Epithelial cell of proximal tubule (primary cell): ENCODE measurements around the gene ENTPD6. TPM values are rescaled to one million over a fixed set of nuclear protein-coding genes. Genes with fewer than 3 reads are reported as not detected.

Experiments used
- DNase-seq: peaks from one replicate; pipeline ENCODE4 v3.0.0-alpha.2; 2011; ENCODE audit warnings: low read depth
- H3K4me3 ChIP-seq: 2 replicates; pipeline ENCODE4 v1.5.1; 2011; ENCODE audit warnings: low read depth, mild to moderate bottlenecking, low read length
- total RNA-seq: library from RNA; depleted of rRNA; stranded (reverse); fragments of >200 nt; gene quantifications from 2 replicates; pipeline ENCODE4 v1.2.3, GENCODE V29; 2015
- TF ChIP-seq, protein P1 (sequence below): conservative IDR thresholded peaks from 2 replicates; pipeline ENCODE4 v1.5.1; 2012; ENCODE audit warnings: low read depth, mild to moderate bottlenecking, low read length

The ENTPD6 gene
- total RNA-seq, 1 donor from 2014 or later = 76.5 TPM

DNA sequence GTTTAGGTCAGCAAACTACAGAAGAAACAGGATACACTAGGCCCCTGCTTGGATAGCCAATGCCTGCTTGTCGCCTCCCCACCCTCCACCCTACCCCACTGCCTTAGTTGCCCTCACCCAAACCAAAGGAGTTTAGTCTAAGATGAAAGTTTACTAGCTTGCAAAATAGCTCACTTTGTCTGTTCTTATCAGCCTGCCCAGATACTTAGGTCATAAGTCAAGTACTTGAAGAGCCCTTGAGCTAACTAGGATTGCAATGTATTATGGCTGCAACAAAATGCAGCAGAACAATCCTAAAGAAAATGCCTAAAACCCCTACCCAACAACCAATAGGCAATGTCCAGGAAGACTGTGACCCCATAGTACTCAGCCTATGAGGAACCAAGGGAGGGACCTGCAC, 7.3 kb upstream of the ENTPD6 start:
- no peak for DNase-seq
- H3K4me3 ChIP-seq = no peak overlapping the region
- TF ChIP-seq, protein P1, sequence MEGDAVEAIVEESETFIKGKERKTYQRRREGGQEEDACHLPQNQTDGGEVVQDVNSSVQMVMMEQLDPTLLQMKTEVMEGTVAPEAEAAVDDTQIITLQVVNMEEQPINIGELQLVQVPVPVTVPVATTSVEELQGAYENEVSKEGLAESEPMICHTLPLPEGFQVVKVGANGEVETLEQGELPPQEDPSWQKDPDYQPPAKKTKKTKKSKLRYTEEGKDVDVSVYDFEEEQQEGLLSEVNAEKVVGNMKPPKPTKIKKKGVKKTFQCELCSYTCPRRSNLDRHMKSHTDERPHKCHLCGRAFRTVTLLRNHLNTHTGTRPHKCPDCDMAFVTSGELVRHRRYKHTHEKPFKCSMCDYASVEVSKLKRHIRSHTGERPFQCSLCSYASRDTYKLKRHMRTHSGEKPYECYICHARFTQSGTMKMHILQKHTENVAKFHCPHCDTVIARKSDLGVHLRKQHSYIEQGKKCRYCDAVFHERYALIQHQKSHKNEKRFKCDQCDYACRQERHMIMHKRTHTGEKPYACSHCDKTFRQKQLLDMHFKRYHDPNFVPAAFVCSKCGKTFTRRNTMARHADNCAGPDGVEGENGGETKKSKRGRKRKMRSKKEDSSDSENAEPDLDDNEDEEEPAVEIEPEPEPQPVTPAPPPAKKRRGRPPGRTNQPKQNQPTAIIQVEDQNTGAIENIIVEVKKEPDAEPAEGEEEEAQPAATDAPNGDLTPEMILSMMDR = no peak

DNA sequence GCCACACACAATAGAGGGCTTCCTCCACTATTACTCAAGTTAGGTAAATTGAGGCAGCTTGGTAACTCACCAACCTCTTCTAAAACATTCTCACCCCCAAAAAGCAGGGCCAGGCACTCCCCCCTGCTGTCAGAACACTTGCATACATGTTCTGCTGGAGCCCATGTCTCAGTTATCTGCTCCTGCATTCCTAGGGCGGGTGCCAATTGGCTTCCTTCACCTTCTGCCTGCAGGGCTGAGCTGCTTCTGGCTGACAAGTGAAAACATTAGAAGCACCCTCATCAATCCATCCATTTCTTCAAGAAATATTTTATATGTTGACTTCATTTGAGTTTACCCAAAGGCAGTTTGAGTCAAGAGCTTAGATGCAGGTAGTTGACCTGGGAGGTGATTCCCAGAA, 4.5 kb upstream of the ENTPD6 start:
- no peak overlapping the region for H3K4me3 ChIP-seq
- no peak for DNase-seq
- TF ChIP-seq, protein P1 = no peak

GRCh38 chr20:25191689-25192088, 3.8 kb upstream of the ENTPD6 start:
- TF ChIP-seq, protein P1 = no peak
- DNase-seq = no peak
- H3K4me3 ChIP-seq = no peak overlapping the region

DNA sequence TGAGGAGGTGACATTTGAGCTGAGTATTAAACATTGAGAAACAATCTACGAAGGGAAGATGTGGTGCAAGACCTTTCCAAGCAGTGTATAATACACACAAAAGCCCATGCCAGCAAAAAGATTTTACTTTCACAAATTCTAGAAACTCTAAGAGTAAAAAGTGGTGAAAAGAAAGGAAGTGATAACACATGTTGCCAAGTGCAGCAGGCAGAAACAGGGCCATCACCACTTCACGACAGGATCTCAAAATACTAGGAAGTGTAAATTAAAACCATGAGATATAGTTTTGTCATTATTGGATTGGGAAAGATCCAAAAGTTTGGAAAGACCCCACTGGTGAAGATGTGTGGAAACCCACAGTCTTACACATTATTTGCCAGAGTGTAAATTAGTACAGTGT, 1.7 kb upstream of the ENTPD6 start:
- no peak overlapping the region for H3K4me3 ChIP-seq
- TF ChIP-seq, protein P1 = no peak
- no peak for DNase-seq

DNA sequence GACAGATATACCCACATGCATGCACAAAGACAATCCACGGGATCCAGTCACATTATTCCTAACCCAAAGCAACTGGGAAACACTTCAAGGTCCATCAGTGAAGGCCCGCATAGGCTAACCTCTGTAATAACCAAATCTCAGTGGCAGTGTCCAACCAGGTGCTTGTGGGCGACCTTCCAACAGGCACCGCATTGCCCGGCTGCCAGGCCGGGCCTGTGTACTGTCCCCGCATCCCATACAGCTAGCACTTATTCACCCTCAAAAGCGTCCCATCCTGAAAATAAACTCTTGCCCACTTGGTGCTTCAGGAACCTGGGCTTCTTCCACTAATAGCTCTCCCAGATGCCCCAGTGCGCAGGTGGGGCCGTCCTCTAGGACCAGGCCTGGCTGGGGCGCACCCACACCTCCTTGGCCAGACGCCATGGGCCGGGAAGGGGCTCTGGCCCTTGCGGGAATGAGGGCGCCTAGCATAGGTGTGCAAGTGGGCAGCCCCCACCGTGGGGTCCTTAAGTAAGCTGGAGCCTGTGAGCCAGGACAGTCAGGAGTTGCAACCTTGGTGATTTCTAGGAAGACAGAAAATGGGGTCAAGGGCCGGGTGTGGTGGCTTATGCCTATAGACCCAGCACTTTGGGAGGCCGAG, 1.1 kb upstream of the ENTPD6 start:
- TF ChIP-seq, protein P1 = no peak
- no peak overlapping the region for H3K4me3 ChIP-seq
- no peak for DNase-seq

- H3K4me3 ChIP-seq = peak overlapping the region; percentile 95
- TF ChIP-seq, protein P1 = no peak
- no peak for DNase-seq
Measured at GRCh38 chr20:25195962-25196785, 662 bp downstream of the ENTPD6 start.

- no peak for DNase-seq
- H3K4me3 ChIP-seq = peak overlapping the region; percentile 95
Measured at GRCh38 chr20:25196786-25197120, 1.2 kb downstream of the ENTPD6 start.

More at GRCh38 chr20:25196786-25197120, 1.2 kb downstream of the ENTPD6 start:
- TF ChIP-seq, protein P1 = no peak
